ENCODE data around the gene STX8.

GRCh38 chr17:9247401-9247938 lies 328.1 kb downstream of the STX8 start:
- TF ChIP-seq CTCF (IDR thresholded peaks at IDR 0.05) = no peak
- no peak for TF ChIP-seq POLR2A (IDR thresholded peaks at IDR 0.05)
- no peak for TF ChIP-seq POLR2AphosphoS5 (IDR thresholded peaks at IDR 0.05)
- TF ChIP-seq EP300 (IDR thresholded peaks at IDR 0.05) = no peak
